ENCODE data around the gene NR1D2. TPM values are rescaled to one million over a fixed set of nuclear protein-coding genes. Genes with fewer than 3 reads are reported as not detected.

The NR1D2 gene
- total RNA-seq, 4 donors from 2014 or later, result 36.9 to 52.1 (median 41.5) TPM

- TF ChIP-seq POLR2AphosphoS5 (IDR thresholded peaks at IDR 0.05) (no peak), EP300 (IDR thresholded peaks at IDR 0.05) (no peak), CTCF (IDR thresholded peaks at IDR 0.05) (no peak), POLR2A (IDR thresholded peaks at IDR 0.05) (no peak)
- no peak for ATAC-seq
- Histone ChIP-seq H3K9me3 (no peaks in the 10 kb centered on the region), H3K27me3 (no peaks in the 10 kb centered on the region), H3K4me1 (peaks cover 0 to 32% (median 1%) of the 10 kb centered on the region in 3 donors), H3K4me3 (no peak overlapping the region), H3K27ac (no peak overlapping the region), H3K36me3 (peaks cover 0 to 34% of the 10 kb centered on the region in 2 donors)
- WGBS, 2 donors (ENCODE audit: low coverage in 1 of 2), result 64 to 81% methylated on average over 1 of the region's 1 CpG
Observed at GRCh38 chr3:23913182-23913581, 31.9 kb upstream of the NR1D2 start.

GRCh38 chr3:23913873-23914743 is 31.0 kb upstream of the NR1D2 start:
- no peak overlapping the region for H3K27ac ChIP-seq
- H3K9me3 ChIP-seq, result no peaks in the 10 kb centered on the region
- no peak overlapping the region for H3K4me3 ChIP-seq
- no peak for ATAC-seq
- H3K27me3 ChIP-seq, result no peaks in the 10 kb centered on the region
- H3K4me1 ChIP-seq, result peaks cover 3 to 41% (median 9%) of the 10 kb centered on the region in 3 donors
- 76 to 82% methylated on average over 2 to 3 of the region's 3 CpGs for WGBS, 2 donors (ENCODE audit: low coverage in 1 of 2)
- TF ChIP-seq CTCF (IDR thresholded peaks at IDR 0.05) (no peak), EP300 (IDR thresholded peaks at IDR 0.05) (no peak), POLR2AphosphoS5 (IDR thresholded peaks at IDR 0.05) (no peak), POLR2A (IDR thresholded peaks at IDR 0.05) (no peak)
- peaks cover 0 to 34% of the 10 kb centered on the region in 2 donors for H3K36me3 ChIP-seq

- 49 to 66% methylated on average over 4 to 7 of the region's 7 CpGs for WGBS, 2 donors (ENCODE audit: low coverage in 1 of 2)
- no peak for ATAC-seq
- H3K4me3 ChIP-seq, result peak overlapping the region; percentile 61 to 94
Observed at GRCh38 chr3:23915537-23916108, 29.5 kb upstream of the NR1D2 start.

GRCh38 chr3:23916152-23916885 is 28.8 kb upstream of the NR1D2 start:
- no peaks in the 10 kb centered on the region for H3K9me3 ChIP-seq
- H3K36me3 ChIP-seq, result peaks cover 0 to 33% of the 10 kb centered on the region in 2 donors
- peaks cover 3 to 57% (median 9%) of the 10 kb centered on the region in 3 donors for H3K4me1 ChIP-seq
- no peak for TF ChIP-seq CTCF (IDR thresholded peaks at IDR 0.05)
- no peak for TF ChIP-seq POLR2A (IDR thresholded peaks at IDR 0.05)
- no peak for TF ChIP-seq POLR2AphosphoS5 (IDR thresholded peaks at IDR 0.05)
- no peak for TF ChIP-seq EP300 (IDR thresholded peaks at IDR 0.05)
- peak overlapping the region; percentile 62 to 97 (median 93) for H3K27ac ChIP-seq
- peak overlapping the region; percentile 61 to 94 for H3K4me3 ChIP-seq
- peak; percentile 71 for ATAC-seq
- no peaks in the 10 kb centered on the region for H3K27me3 ChIP-seq
- 0 to 5% methylated on average over 7 to 11 of the region's 48 CpGs for WGBS, 2 donors (ENCODE audit: low coverage in 1 of 2)

More at GRCh38 chr3:23915537-23916108, 29.5 kb upstream of the NR1D2 start:
- H3K27me3 ChIP-seq, result no peaks in the 10 kb centered on the region
- peaks cover 3 to 56% (median 9%) of the 10 kb centered on the region in 3 donors for H3K4me1 ChIP-seq
- H3K36me3 ChIP-seq, result peaks cover 0 to 34% of the 10 kb centered on the region in 2 donors
- H3K27ac ChIP-seq, result peak overlapping the region in 2 of 4 donors; percentile 95 to 97
- no peaks in the 10 kb centered on the region for H3K9me3 ChIP-seq
- TF ChIP-seq CTCF (IDR thresholded peaks at IDR 0.05) (no peak), EP300 (IDR thresholded peaks at IDR 0.05) (no peak), POLR2AphosphoS5 (IDR thresholded peaks at IDR 0.05) (no peak), POLR2A (IDR thresholded peaks at IDR 0.05) (no peak)

Measured in gastroesophageal sphincter (tissue), 4 donors.